ENCODE results near the gene GRIN3B. TPM values are rescaled to one million over a fixed set of nuclear protein-coding genes. Genes with fewer than 3 reads are reported as not detected.

Gene GRIN3B
- total and polyA plus RNA-seq, 2 donors (not counting 1 experiment from before 2014, with no cell fraction given): 0.10 to 0.42 TPM

- H3K27me3 Mint-ChIP-seq: no peaks in the 10 kb centered on the region
Measured at GRCh38 chr19:1055028-1055425, 54.8 kb downstream of the GRIN3B start.

More at GRCh38 chr19:1055028-1055425, 54.8 kb downstream of the GRIN3B start:
- Histone ChIP-seq H3K36me3 (replicated peaks in 1 of 2; ENCODE audit: control extremely low read depth in 1 of 2, control insufficient read depth in 1 of 2, extremely low read depth in 1 of 2, insufficient read depth in 2 of 2, low read length in 1 of 2) (peaks cover 6 to 77% of the 10 kb centered on the region in 2 experiments), H3K4me1 (ENCODE audit: control insufficient read depth in 2 of 2, insufficient read depth in 2 of 2, low read length in 2 of 2) (peaks cover 0 to 21% of the 10 kb centered on the region in 2 donors), H3K27me3 (replicated peaks in 1 of 4; ENCODE audit: control extremely low read depth in 1 of 4, control insufficient read depth in 3 of 4, insufficient read depth in 4 of 4, low read length in 3 of 4) (no peaks in the 10 kb centered on the region), H2AFZ (ENCODE audit: insufficient read depth, low read depth, low read length, poor library complexity, severe bottlenecking) (no peak overlapping the region), H3K9ac (ENCODE audit: low read length) (no peak overlapping the region), H3K4me3 (ENCODE audit: control extremely low read depth in 1 of 5, extremely low read depth in 1 of 5, insufficient read depth in 1 of 5, low read depth in 2 of 5, low read length in 4 of 5) (no peak overlapping the region), H3K9me3 (ENCODE audit: control extremely low read depth in 1 of 3, control insufficient read depth in 2 of 3, insufficient read depth in 1 of 3, low read length in 2 of 3) (peaks cover 1 to 61% (median 29%) of the 10 kb centered on the region in 3 donors), H3K79me2 (ENCODE audit: control insufficient read depth, insufficient read depth, low read length) (no peaks in the 10 kb centered on the region), H4K20me1 (ENCODE audit: control insufficient read depth, insufficient read depth, low read length, poor library complexity, severe bottlenecking) (no peaks in the 10 kb centered on the region), H3K4me2 (replicated peaks; ENCODE audit: low read depth, low read length, poor library complexity, severe bottlenecking) (no peak overlapping the region), H3K27ac (ENCODE audit: low read length in 2 of 2) (no peak overlapping the region)
- Mint-ChIP-seq H3K27ac (no peak overlapping the region), H3K4me3 (no peak overlapping the region), H3K4me1 (peaks cover 19% of the 10 kb centered on the region), H3K9me3 (ENCODE audit: insufficient read depth) (no peaks in the 10 kb centered on the region)
- DNase-seq: no peak
- intact Hi-C loops (cut with micrococcal nuclease): loop anchor here (5.0 kb wide), 1 partner anchor 137 kb away; no protein-coding TSS in a partner anchor
- POLR2A ChIA-PET: interaction anchor here (1.4 kb wide), 1 partner anchor 20 kb away, joined by 4 read pairs; no protein-coding TSS in a partner anchor
- no peak for TF ChIP-seq CTCF (IDR thresholded peaks at IDR 0.05)
- TF ChIP-seq EZH2 (IDR thresholded peaks at IDR 0.05; ENCODE audit: borderline replicate concordance, insufficient read depth, low read depth, low read length, poor library complexity, severe bottlenecking): no peak
- CTCF ChIA-PET: interaction anchor here (1.1 kb wide), 1 partner anchor 14 kb away, joined by 3 read pairs; no protein-coding TSS in a partner anchor
- 92% methylated on average over 14 of the region's 14 CpGs for WGBS (ENCODE audit: insufficient coverage)
- ATAC-seq (ENCODE audit: low read depth): no peak

All from B cell (primary cell).